ENCODE data around the gene ICAM2.
A peak's percentile ranks its signal among the peaks of the same experiment; 100 is the strongest.
"Not testable (repeated sequence)": the region's sequence is repeated elsewhere in the genome, so short reads cannot be mapped to it uniquely, and the experiment has no call there.

ICAM2 gene

DNA sequence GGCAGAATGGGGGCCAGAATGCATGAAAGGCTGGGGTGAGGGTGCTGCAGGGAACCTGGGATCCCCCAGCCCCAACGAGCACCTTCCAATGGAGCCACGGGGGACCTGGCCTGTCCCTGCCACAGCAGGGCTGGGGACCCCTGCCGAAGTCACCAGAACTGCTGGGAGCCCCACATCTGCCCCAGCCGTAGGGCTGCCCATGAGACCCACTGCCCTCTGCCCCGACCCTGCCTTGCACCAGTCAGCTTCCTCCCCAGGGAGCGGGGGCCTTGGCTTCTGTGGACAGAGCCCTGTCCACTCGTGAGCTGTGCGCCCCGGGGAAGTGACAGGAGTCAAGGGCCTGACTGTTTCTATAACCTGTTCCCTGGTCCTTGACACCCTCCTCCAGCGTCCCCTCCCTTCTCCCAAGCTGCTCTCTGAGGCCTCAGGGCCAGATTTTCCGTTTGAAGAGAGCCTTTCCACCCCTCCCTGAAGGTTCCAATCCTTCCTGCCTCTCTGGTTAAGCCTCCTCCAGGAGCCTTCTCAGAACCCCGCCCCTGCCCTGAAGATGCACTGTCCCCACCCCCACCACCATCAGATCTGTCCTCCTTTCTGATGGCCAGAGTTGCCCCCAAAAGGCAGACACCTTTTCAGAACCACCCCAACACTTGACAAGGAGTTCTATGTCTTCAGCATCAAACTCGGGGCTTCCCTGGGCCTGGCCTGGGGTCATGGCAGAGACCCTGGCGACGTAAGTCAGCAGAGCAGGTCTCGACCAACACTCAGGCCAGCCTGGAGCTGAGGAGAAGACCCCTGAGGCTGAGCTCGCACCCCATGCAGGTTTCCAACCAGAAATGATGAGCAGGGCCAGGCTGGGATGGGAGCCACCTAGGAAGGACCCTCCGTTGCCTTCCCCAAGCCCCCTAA, 33.0 kb downstream of the ICAM2 start:
- Histone ChIP-seq H3K27ac (no peak overlapping the region), H3K4me3 (no peak overlapping the region)
- TF ChIP-seq, protein P1, sequence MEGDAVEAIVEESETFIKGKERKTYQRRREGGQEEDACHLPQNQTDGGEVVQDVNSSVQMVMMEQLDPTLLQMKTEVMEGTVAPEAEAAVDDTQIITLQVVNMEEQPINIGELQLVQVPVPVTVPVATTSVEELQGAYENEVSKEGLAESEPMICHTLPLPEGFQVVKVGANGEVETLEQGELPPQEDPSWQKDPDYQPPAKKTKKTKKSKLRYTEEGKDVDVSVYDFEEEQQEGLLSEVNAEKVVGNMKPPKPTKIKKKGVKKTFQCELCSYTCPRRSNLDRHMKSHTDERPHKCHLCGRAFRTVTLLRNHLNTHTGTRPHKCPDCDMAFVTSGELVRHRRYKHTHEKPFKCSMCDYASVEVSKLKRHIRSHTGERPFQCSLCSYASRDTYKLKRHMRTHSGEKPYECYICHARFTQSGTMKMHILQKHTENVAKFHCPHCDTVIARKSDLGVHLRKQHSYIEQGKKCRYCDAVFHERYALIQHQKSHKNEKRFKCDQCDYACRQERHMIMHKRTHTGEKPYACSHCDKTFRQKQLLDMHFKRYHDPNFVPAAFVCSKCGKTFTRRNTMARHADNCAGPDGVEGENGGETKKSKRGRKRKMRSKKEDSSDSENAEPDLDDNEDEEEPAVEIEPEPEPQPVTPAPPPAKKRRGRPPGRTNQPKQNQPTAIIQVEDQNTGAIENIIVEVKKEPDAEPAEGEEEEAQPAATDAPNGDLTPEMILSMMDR (IDR thresholded peaks at IDR 0.05): no peak
- no peak for DNase-seq (ENCODE audit: low spot score)

DNA sequence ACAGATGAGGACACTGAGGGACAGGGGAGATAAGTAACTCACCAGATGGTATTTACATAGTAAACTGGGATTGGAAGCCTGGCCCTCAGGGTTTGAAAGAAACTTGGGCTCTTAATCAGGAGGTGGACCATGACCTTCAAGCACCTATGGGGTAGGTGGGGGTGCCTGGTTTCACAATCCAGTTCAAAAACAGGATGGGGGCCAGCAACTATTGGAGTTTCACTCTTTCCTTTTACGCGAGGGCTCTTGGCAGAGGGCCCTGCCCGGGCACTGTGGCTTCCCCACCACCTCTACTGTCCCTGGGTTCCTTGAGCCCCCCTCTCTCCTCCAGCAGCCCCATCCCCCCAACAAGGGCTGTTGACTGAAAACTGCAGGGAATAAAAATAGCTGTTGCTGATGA, 33.6 kb downstream of the ICAM2 start:
- H3K4me3 ChIP-seq: no peak overlapping the region
- TF ChIP-seq, protein P1 (IDR thresholded peaks at IDR 0.05): no peak
- DNase-seq (ENCODE audit: low spot score): no peak
- peak overlapping the region in 1 of 2 donors; percentile 11 for H3K27ac ChIP-seq

DNA sequence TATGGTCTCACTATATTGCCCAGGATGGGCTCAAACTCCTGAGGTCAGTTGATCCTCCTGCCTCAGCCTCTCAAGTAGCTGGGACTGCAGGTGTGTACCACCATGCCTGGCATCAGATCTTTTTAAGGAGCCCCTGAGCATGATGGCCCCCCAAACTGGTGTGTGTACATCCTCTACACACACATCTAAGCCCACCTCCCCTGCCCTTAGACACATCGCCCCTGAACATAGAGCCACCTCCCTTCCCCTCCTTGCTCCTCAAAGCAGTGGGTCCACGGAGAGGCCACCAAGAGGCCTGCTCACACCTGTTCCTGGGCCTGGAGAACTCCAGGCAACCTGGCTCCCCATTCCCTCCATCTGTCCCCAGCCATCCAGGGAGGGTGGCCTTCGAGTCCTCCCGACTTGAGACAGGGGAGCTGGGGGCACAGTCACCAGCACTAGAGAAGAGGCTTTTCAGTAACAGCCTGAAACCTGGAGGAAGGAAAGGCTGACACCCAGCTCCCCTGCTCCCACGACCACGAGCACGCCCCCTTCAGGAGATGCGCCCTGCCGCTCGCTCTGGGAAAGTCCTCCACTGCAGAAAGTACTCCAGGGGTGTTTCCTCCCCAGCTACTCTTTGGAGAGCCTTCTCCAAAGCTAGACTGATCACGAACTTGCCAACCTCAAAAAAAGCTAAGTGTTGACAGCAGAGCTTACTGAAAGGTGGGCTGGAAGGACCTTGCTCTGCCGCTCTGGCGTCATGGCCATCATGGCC, 34.9 kb downstream of the ICAM2 start:
- TF ChIP-seq, protein P1 (IDR thresholded peaks at IDR 0.05): no peak
- Histone ChIP-seq H3K27ac (peak overlapping the region; percentile 13 to 56), H3K4me3 (no peak overlapping the region)
- no peak for DNase-seq (ENCODE audit: low spot score)

DNA sequence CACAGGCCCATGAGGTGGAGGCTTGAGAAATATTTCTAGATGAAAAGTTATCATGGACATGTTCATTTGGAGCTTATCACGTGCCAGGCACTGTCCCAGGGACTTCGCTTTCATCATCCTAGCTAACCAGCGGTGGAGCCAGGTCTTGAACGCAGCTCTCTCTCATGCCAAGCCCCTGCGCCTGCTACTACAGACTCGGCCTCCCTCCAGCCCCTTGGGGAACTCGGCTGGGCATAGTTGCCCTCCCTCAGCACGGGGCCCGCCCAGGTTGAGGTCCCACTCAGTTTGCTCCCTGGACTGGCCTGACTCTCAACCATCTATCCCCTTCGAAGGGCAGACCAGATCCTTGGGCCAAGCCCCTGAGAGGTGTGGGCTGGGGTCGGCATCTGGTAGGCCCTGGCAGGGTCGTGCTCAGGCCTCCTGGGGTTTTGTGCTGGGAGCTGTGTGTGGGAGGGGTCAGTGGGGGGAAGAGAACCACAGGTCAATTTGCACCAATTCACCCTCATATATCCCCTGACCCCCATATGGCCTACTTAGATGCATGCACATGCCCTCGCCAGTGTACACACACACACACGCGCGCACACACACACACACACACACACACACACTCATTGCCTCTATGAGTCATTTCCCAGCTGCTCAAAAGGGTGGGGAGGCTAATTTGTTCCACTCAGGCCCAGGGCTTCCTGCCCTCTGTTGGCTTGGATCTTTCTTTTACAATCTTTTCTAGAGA, 35.6 kb downstream of the ICAM2 start:
- no peak overlapping the region for H3K4me3 ChIP-seq
- no peak for DNase-seq (ENCODE audit: low spot score)
- TF ChIP-seq, protein P1 (IDR thresholded peaks at IDR 0.05): no peak
- H3K27ac ChIP-seq: peak overlapping the region; percentile 32 to 77

DNA sequence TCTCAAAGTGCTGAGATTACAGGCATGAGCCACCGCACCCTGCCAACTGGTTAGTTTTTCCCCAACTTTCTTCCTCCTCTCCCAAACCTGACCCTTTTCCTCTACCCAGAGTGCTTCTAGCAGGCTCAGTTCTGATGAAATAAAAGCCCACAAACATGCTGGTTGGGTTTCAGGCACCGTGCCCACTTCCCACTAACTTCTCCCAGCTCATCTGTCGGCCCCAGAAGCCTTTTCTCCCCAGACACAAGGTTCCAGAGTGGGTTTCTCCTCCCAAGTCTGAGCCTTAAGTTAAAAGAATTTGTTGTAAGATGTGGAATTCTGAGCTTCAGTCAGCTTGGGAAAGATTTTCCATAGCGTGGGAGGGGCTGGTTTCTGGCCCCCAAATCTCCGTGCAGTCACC, 36.2 kb downstream of the ICAM2 start:
- H3K27ac ChIP-seq: peak overlapping the region; percentile 32 to 77
- TF ChIP-seq, protein P1 (IDR thresholded peaks at IDR 0.05): no peak
- no peak overlapping the region for H3K4me3 ChIP-seq

DNA sequence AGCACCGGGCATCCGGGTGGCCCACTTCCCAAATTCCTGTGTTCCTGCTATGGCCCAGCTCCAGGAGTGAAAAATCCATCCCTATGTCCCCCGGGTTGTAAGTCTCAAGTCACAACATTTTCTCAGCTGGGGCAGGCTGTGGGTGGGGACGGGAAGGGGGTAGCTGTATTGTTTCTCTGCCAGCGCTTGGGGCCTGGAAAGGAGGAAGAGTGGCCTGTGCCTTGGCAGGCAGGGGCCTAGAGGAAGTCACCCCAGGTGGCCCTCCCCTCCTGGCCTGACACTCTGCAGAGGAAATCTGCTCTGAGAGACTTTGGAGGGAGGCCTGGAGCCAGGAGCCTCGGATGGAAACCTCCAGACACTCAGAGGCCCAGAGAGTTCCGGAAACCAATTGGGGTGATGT, 37.1 kb downstream of the ICAM2 start:
- Histone ChIP-seq H3K27ac (peak overlapping the region in 1 of 2 donors; percentile 77), H3K4me3 (no peak overlapping the region)
- no peak for DNase-seq (ENCODE audit: low spot score)
- TF ChIP-seq, protein P1 (IDR thresholded peaks at IDR 0.05): no peak

More for the DNA sequence above, 36.2 kb downstream of the ICAM2 start:
- DNase-seq (ENCODE audit: low spot score): no peak

DNA sequence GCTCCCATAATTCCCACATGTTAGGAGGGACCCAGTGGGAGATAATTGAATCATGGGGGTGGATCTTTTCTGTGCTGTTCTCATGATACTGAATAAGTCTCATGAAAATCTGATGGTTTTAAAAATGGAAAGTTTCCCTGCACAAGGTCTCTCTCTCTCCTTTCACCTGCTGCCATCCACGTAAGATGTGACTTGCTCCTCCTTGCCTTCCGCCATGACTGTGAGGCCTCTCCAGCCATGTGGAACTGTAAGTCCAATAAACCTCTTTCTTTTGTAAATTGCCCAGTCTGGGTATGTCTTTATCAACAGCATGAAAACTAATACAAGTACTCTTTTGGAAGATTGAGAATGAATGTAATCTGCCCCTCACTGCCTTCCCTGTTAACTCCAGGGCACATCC, 37.8 kb downstream of the ICAM2 start:
- DNase-seq (ENCODE audit: low spot score); H3K4me3 ChIP-seq: not testable (repeated sequence)
- H3K27ac ChIP-seq: peak overlapping the region in 1 of 2 donors; percentile 77

Data from coronary artery (tissue), 2 donors.